ENCODE data around the gene ZIM2. TPM values are rescaled to one million over a fixed set of nuclear protein-coding genes. Genes with fewer than 3 reads are reported as not detected.

The ZIM2 gene
- polyA plus RNA-seq, 1 donor (not counting 4 experiments of a cell fraction or from before 2014, with no cell fraction given), result not detected

- no peak for DNase-seq (ENCODE audit: low read depth, low spot score)
- dilution Hi-C loops (cut with MboI; ENCODE audit: extremely low pct_ligation_motif_present, low sequenced_read_pairs), result no loop called here
- no peak overlapping the region for H2AFZ ChIP-seq (ENCODE audit: control insufficient read depth, low read length)
These were observed 29.0 kb downstream of the ZIM2 start for GRCh38 chr19:56811480-56811879.

GRCh38 chr19:56810260-56810659 is 30.3 kb downstream of the ZIM2 start:
- Histone ChIP-seq H3K9ac (ENCODE audit: control insufficient read depth, extremely low read depth, insufficient read depth, low read length) (no peak overlapping the region), H2AFZ (ENCODE audit: control insufficient read depth, low read length) (no peak overlapping the region), H3K36me3 (ENCODE audit: control insufficient read depth in 2 of 2, extremely low read depth in 1 of 2, insufficient read depth in 2 of 2, low read length in 2 of 2) (no peaks in the 10 kb centered on the region), H3K9me3 (ENCODE audit: control insufficient read depth, low read depth, low read length) (peaks cover 7% of the 10 kb centered on the region), H3K9me1 (ENCODE audit: control insufficient read depth, extremely low read depth, insufficient read depth, low read length) (no peaks in the 10 kb centered on the region), H3K4me1 (ENCODE audit: control insufficient read depth, extremely low read depth, insufficient read depth, low read length) (no peaks in the 10 kb centered on the region), H3K27me3 (ENCODE audit: control insufficient read depth, extremely low read depth, insufficient read depth, low read length) (no peaks in the 10 kb centered on the region), H3K27ac (ENCODE audit: control insufficient read depth, insufficient read depth, low read length) (no peak overlapping the region), H3K79me2 (ENCODE audit: control insufficient read depth, insufficient read depth, low read length) (no peaks in the 10 kb centered on the region), H3K4me2 (ENCODE audit: control insufficient read depth, extremely low read depth, insufficient read depth, low read depth, low read length) (no peak overlapping the region), H3K4me3 (ENCODE audit: control insufficient read depth in 2 of 3, extremely low read depth in 1 of 3, insufficient read depth in 2 of 3, low read depth in 1 of 3, low read length in 3 of 3) (no peak overlapping the region), H4K20me1 (ENCODE audit: control insufficient read depth, extremely low read depth, insufficient read depth, low read length) (no peaks in the 10 kb centered on the region)
- no peak for FAIRE-seq
- dilution Hi-C loops (cut with MboI; ENCODE audit: extremely low pct_ligation_motif_present, low sequenced_read_pairs), result no loop called here
- TF ChIP-seq CTCF (optimal IDR thresholded peaks at IDR 0.05 in 1 of 3, IDR thresholded peaks at IDR 0.05 in 1 of 3, conservative IDR thresholded peaks at IDR 0.05 in 1 of 3; ENCODE audit: extremely low read depth in 1 of 3, insufficient read depth in 2 of 3, low read length in 3 of 3) (no peak), EZH2 (IDR thresholded peaks at IDR 0.05; ENCODE audit: low read length) (no peak)
- no peak for DNase-seq (ENCODE audit: low read depth, low spot score)

More at GRCh38 chr19:56811480-56811879, 29.0 kb downstream of the ZIM2 start:
- no peak for FAIRE-seq
- H3K27ac ChIP-seq (ENCODE audit: control insufficient read depth, insufficient read depth, low read length), result no peak overlapping the region
- no peaks in the 10 kb centered on the region for H4K20me1 ChIP-seq (ENCODE audit: control insufficient read depth, extremely low read depth, insufficient read depth, low read length)
- no peaks in the 10 kb centered on the region for H3K9me1 ChIP-seq (ENCODE audit: control insufficient read depth, extremely low read depth, insufficient read depth, low read length)
- no peak overlapping the region for H3K4me3 ChIP-seq (ENCODE audit: control insufficient read depth in 2 of 3, extremely low read depth in 1 of 3, insufficient read depth in 2 of 3, low read depth in 1 of 3, low read length in 3 of 3)
- H3K36me3 ChIP-seq (ENCODE audit: control insufficient read depth in 2 of 2, extremely low read depth in 1 of 2, insufficient read depth in 2 of 2, low read length in 2 of 2), result no peaks in the 10 kb centered on the region
- H3K79me2 ChIP-seq (ENCODE audit: control insufficient read depth, insufficient read depth, low read length), result no peaks in the 10 kb centered on the region
- peaks cover 8% of the 10 kb centered on the region for H3K9me3 ChIP-seq (ENCODE audit: control insufficient read depth, low read depth, low read length)
- TF ChIP-seq EZH2 (IDR thresholded peaks at IDR 0.05; ENCODE audit: low read length), result no peak
- no peak for TF ChIP-seq CTCF (optimal IDR thresholded peaks at IDR 0.05 in 1 of 3, IDR thresholded peaks at IDR 0.05 in 1 of 3, conservative IDR thresholded peaks at IDR 0.05 in 1 of 3; ENCODE audit: extremely low read depth in 1 of 3, insufficient read depth in 2 of 3, low read length in 3 of 3)
- no peaks in the 10 kb centered on the region for H3K27me3 ChIP-seq (ENCODE audit: control insufficient read depth, extremely low read depth, insufficient read depth, low read length)
- H3K9ac ChIP-seq (ENCODE audit: control insufficient read depth, extremely low read depth, insufficient read depth, low read length), result no peak overlapping the region
- no peaks in the 10 kb centered on the region for H3K4me1 ChIP-seq (ENCODE audit: control insufficient read depth, extremely low read depth, insufficient read depth, low read length)
- H3K4me2 ChIP-seq (ENCODE audit: control insufficient read depth, extremely low read depth, insufficient read depth, low read depth, low read length), result no peak overlapping the region
